ENCODE measurements around the gene CACNA2D1.

GRCh38 chr7:82067628-82068264, 375.8 kb downstream of the CACNA2D1 start:
- TF ChIP-seq POLR2AphosphoS5 (IDR thresholded peaks at IDR 0.05), result no peak
- TF ChIP-seq CTCF (IDR thresholded peaks at IDR 0.05), result no peak
